K562 treated with DMSO at 1 percent for 4 hours (cell line): Measurements from ENCODE around the gene ZNF425. TPM values are rescaled to one million over a fixed set of nuclear protein-coding genes. Genes with fewer than 3 reads are reported as not detected.

ENCODE experiments used
- total RNA-seq: library from RNA; unstranded; fragments of 300-600 nt; gene quantifications from 2 replicates; pipeline ENCODE4 v1.2.3, GENCODE V29; 2022; ENCODE audit not compliant: insufficient read depth

The ZNF425 gene
- total RNA-seq: 2.9 and 3.8 TPM in 2 replicates

GRCh38 chr7:149125863-149126661, at the start of gene ZNF425:
Gene ZNF425, minus strand, starts transcription at chr7:149126324. Its CDS starts 111 bp downstream, at chr7:149126213.

GRCh38 chr7:149147072-149147751, 21.1 kb upstream of the ZNF425 start, which contains the start of gene ZNF398:
Gene ZNF398, plus strand, starts transcription at chr7:149147453. Its CDS starts 290 bp downstream, at chr7:149147743.

GRCh38 chr7:149090397-149091195, 35.5 kb downstream of the ZNF425 start, which contains the start of gene ZNF786:
Gene ZNF786, minus strand, starts transcription at chr7:149090718. Its CDS starts 78 bp downstream, at chr7:149090640.

Other genes starting within 250 kb of the ZNF425 start
- gene EZH2, start 242.0 kb downstream of the ZNF425 start, total RNA-seq: 46.6 and 65.5 TPM in 2 replicates
- gene PDIA4, start 97.8 kb downstream of the ZNF425 start, total RNA-seq: 185 and 186 TPM in 2 replicates
- 2.6 and 3.4 TPM in 2 replicates for gene ZNF786, start 35.6 kb downstream of the ZNF425 start, total RNA-seq
- 9.3 and 12.9 TPM in 2 replicates for gene ZNF398, start 21.1 kb upstream of the ZNF425 start, total RNA-seq
- gene ZNF282, start 69.2 kb upstream of the ZNF425 start, total RNA-seq: 33.0 TPM in 2 replicates
- gene ZNF212, start 113.3 kb upstream of the ZNF425 start, total RNA-seq: 13.1 and 19.0 TPM in 2 replicates
- 2.6 and 4.1 TPM in 2 replicates for gene ZNF783, start 135.9 kb upstream of the ZNF425 start, total RNA-seq